ENCODE results near the gene TSC22D4. TPM values are rescaled to one million over a fixed set of nuclear protein-coding genes. Genes with fewer than 3 reads are reported as not detected.

TSC22D4 gene
- total RNA-seq, 4 donors from 2014 or later, result 26.2 to 51.4 (median 33.1) TPM

DNA sequence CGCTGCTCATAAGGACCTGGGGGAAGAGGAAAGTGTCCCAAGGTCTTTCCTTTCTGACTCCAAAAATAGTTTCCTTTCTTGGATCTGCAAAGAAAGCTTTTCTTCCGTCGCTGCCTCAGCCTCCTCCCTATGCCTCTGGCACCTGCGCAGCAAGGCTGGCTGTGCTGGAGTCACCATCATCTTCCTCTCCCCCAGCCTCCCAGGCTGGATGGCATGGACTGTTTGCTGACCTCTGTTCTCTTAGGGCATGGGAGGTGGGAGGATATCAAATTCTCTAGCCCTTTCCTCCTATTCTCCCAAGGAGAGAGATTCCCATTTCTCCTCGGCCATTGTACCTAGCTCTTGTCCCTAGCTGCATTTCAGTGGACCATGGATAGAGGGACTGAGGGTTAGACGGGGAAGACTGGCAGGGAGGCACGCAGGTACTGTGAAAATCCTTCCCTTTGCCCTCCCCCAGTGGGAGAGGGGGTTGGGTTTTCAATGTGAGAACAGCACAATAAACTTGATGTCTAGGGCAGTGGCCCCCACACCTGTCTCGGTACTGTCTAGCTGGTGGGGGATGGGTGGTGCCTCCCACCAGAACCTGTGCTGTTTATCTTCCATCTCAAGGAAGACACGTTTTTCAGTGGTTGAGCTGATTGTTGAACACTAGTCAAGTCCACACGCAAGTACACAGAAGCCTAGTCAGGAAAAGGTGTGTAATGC, 45.3 kb downstream of the TSC22D4 start:
- 76% methylated on average over 10 of the region's 10 CpGs for WGBS
- Histone ChIP-seq H3K9me3 (no peaks in the 10 kb centered on the region), H3K4me3 (no peak overlapping the region), H3K4me1 (peaks cover 34 to 64% (median 56%) of the 10 kb centered on the region in 4 donors), H3K27me3 (peaks cover 0 to 3% (median 0%) of the 10 kb centered on the region in 4 donors), H3K36me3 (peaks cover 8 to 41% (median 36%) of the 10 kb centered on the region in 4 donors), H3K27ac (replicated peaks in 1 of 4) (peak overlapping the region in 3 of 4 donors; percentile 3 to 96 (median 3))
- TF ChIP-seq POLR2AphosphoS5 (IDR thresholded peaks at IDR 0.05) (no peak), EP300 (IDR thresholded peaks at IDR 0.05) (no peak)
- intact Hi-C loops (cut with DNase I), result no loop called here
- no peak for DNase-seq (ENCODE audit: extremely low spot score)

GRCh38 chr7:100433276-100433591, 45.8 kb downstream of the TSC22D4 start:
- Histone ChIP-seq H3K36me3 (peaks cover 8 to 41% (median 36%) of the 10 kb centered on the region in 4 donors), H3K9me3 (no peaks in the 10 kb centered on the region), H3K4me3 (no peak overlapping the region), H3K27ac (replicated peaks in 1 of 4) (peak overlapping the region in 2 of 4 donors; percentile 11 to 96), H3K27me3 (peaks cover 0 to 6% (median 0%) of the 10 kb centered on the region in 4 donors), H3K4me1 (peaks cover 34 to 64% (median 56%) of the 10 kb centered on the region in 4 donors)
- 70% methylated on average over 4 of the region's 4 CpGs for WGBS
- intact Hi-C loops (cut with DNase I), result no loop called here
- no peak for DNase-seq (ENCODE audit: extremely low spot score)
- TF ChIP-seq POLR2AphosphoS5 (IDR thresholded peaks at IDR 0.05) (no peak), CTCF (IDR thresholded peaks at IDR 0.05) (no peak), POLR2A (IDR thresholded peaks at IDR 0.05; ENCODE audit: low read depth) (no peak), EP300 (IDR thresholded peaks at IDR 0.05) (no peak)

DNA sequence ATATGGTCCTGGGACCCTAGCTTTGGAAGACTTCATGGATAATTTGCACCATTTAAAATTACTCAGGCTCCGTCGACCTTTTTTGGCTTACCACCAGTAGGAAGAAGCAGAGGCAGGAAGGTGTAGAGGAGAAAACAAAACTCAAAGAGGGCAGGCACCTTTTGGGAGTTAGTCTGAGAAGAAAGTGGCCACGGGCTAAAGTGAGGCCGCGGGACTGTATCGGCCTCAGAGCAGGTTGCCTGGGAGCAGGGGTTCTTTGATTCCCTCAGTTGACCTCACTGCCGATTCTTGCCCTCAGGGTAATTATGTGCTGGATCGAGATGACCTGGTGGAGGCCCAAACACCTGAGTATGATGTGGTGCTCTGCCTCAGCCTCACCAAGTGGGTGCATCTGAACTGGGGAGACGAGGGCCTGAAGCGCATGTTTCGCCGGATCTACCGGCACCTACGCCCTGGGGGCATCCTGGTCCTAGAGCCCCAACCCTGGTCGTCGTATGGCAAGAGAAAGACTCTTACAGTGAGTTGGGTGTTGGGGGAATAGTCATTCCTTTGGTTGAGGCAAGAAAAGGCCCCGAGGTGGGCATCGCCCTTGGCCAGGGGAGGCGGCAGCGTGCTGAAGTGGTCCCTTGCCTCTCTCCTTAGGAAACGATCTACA, 46.3 kb downstream of the TSC22D4 start:
- WGBS, result 85% methylated on average over 21 of the region's 21 CpGs

DNA sequence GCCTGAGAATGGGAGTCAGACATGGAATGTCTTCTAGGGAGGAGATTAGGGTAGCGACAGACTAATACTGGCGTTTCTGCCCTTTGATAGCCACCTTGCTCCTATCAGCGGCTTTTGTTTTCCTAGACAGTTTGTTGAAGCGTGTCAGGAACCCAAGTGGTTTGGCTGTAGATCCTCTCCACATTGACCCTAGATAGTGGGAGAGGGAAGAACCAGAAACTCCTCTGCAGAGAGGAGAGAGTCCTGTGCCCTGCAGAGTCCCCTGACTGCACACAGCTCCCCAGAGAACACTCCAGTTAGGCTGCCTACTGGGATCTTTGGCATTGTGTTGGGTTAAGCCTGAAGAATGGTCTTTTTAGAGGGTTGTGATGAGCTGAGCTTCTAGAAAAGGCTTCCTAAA, 47.0 kb downstream of the TSC22D4 start:
- H3K9me3 ChIP-seq, result no peaks in the 10 kb centered on the region
- H3K4me1 ChIP-seq, result peaks cover 34 to 72% (median 64%) of the 10 kb centered on the region in 4 donors
- intact Hi-C loops (cut with DNase I), result no loop called here
- peaks cover 8 to 41% (median 36%) of the 10 kb centered on the region in 4 donors for H3K36me3 ChIP-seq
- 77% methylated on average over 4 of the region's 4 CpGs for WGBS
- TF ChIP-seq EP300 (IDR thresholded peaks at IDR 0.05) (no peak), CTCF (IDR thresholded peaks at IDR 0.05) (no peak)
- H3K4me3 ChIP-seq, result no peak overlapping the region
- H3K27me3 ChIP-seq, result peaks cover 0 to 6% (median 0%) of the 10 kb centered on the region in 4 donors
- DNase-seq (ENCODE audit: extremely low spot score), result no peak
- H3K27ac ChIP-seq (replicated peaks in 1 of 4), result peak overlapping the region in 3 of 4 donors; percentile 96 to 100 (median 98)

More for the DNA sequence above, 46.3 kb downstream of the TSC22D4 start:
- Histone ChIP-seq H3K27ac (replicated peaks in 1 of 4) (peak overlapping the region in 2 of 4 donors; percentile 11 to 96), H3K4me3 (no peak overlapping the region), H3K36me3 (peaks cover 8 to 41% (median 36%) of the 10 kb centered on the region in 4 donors), H3K9me3 (no peaks in the 10 kb centered on the region), H3K27me3 (peaks cover 0 to 6% (median 0%) of the 10 kb centered on the region in 4 donors), H3K4me1 (peaks cover 34 to 68% (median 60%) of the 10 kb centered on the region in 4 donors)
- TF ChIP-seq POLR2A (IDR thresholded peaks at IDR 0.05; ENCODE audit: low read depth) (no peak), EP300 (IDR thresholded peaks at IDR 0.05) (no peak), POLR2AphosphoS5 (IDR thresholded peaks at IDR 0.05) (no peak), CTCF (IDR thresholded peaks at IDR 0.05) (no peak)
- intact Hi-C loops (cut with DNase I), result no loop called here
- DNase-seq (ENCODE audit: extremely low spot score), result no peak

DNA sequence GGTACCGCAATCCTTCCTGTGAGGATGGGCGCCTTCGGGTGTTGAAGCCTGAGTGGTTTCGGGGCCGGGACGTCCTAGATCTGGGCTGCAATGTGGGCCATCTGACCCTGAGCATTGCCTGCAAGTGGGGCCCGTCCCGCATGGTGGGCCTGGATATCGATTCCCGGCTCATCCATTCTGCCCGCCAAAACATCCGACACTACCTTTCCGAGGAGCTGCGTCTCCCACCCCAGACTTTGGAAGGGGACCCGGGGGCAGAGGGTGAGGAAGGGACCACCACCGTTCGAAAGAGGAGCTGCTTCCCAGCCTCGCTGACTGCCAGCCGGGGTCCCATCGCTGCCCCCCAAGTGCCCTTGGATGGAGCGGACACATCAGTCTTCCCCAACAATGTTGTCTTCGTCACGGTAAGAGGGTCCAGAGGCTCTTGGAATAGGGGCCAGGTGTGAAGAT, 47.7 kb downstream of the TSC22D4 start:
- Histone ChIP-seq H3K4me3 (peak overlapping the region in 3 of 4 donors; percentile 76 to 85 (median 81)), H3K27me3 (peaks cover 0 to 6% (median 0%) of the 10 kb centered on the region in 4 donors), H3K4me1 (peaks cover 34 to 67% (median 62%) of the 10 kb centered on the region in 4 donors), H3K36me3 (peaks cover 8 to 41% (median 36%) of the 10 kb centered on the region in 4 donors), H3K27ac (replicated peaks in 1 of 4) (peak overlapping the region; percentile 97 to 100 (median 98)), H3K9me3 (no peaks in the 10 kb centered on the region)
- no peak for DNase-seq (ENCODE audit: extremely low spot score)
- TF ChIP-seq POLR2A (IDR thresholded peaks at IDR 0.05; ENCODE audit: low read depth) (no peak), EP300 (IDR thresholded peaks at IDR 0.05) (no peak), POLR2AphosphoS5 (IDR thresholded peaks at IDR 0.05) (no peak)
- 96% methylated on average over 15 of the region's 23 CpGs for WGBS
- intact Hi-C loops (cut with DNase I), result no loop called here
